HG03039 (cell line): Measurements from ENCODE around the gene TCF25.
"Not testable (repeated sequence)": the region's sequence is repeated elsewhere in the genome, so short reads cannot be mapped to it uniquely, and the experiment has no call there.

Experiments
- ATAC-seq: cut with Tn5 transposase; IDR thresholded peaks from one replicate; pipeline ENCODE4 v1.9.1; 2021; ENCODE audit warnings: mild to moderate bottlenecking, moderate library complexity; ENCODE audit not compliant: unreplicated experiment

Gene TCF25

GRCh38 chr16:89935620-89936019 lies 62.2 kb downstream of the TCF25 start:
- ATAC-seq = not testable (repeated sequence)

- no peak for ATAC-seq
These were observed 62.6 kb downstream of the TCF25 start for GRCh38 chr16:89936034-89936433.

DNA sequence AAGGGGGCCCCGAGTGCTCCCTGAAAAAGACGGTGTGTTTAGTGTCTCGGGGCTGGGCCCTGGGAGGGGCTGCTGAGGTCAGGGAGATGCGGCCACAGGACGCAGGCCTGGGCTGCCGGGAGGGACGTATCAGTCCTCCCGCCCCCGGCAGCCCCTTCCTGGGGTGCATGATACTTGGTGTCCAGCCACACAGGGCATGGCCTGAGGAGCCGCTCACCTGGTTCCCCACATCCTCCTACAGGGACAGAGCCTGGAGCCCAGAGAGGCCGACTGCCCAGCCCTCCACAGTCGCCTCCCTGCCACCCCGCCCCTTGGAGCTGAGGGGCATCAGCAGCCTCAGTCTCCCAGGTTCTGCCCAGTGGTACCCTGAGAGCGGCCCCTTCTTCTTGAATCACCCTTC lies 63.1 kb downstream of the TCF25 start:
- ATAC-seq = no peak

- ATAC-seq = no peak
These were observed 63.6 kb downstream of the TCF25 start for GRCh38 chr16:89936981-89937380.

- ATAC-seq = no peak
These were observed 64.9 kb downstream of the TCF25 start for GRCh38 chr16:89938175-89938885.

DNA sequence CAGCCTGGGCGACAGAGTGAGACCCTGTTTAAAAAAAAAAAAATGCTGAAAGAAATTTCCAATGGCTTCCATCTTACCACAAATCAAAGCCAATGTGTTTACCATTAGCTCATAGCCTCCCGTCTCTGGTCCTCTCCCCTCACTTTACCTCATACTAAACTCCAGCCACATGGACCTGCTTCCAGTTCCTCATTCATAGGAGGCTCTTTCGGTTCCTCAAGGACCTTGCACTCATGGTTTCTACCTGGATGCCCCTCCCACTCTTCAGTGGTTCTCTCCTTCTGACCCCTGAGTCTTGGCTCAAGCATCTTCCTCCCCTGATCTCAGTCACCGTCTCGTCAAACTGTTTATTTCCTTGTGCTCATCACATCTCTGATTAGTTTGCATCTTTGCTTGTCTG lies 71.4 kb downstream of the TCF25 start:
- ATAC-seq = no peak

DNA sequence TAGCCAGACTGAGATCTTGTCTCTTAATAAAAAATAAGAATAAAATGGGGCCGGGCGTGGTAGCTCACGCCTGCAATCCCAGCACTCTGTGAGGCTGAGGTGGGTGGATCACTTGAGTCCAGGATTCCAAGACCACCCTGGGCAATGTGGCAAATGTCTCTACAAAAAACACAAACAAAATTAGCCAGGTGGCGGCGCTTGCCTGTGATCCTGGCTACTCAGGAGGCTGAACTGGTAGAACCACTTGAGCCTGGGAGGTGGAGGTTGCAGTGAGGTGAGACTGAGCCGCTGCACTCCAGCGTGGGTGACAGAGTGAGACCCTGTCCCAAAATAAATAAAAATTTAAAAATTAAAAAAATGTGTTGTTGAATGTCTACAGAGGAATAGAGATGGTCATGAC lies 72.3 kb downstream of the TCF25 start:
- ATAC-seq = no peak

DNA sequence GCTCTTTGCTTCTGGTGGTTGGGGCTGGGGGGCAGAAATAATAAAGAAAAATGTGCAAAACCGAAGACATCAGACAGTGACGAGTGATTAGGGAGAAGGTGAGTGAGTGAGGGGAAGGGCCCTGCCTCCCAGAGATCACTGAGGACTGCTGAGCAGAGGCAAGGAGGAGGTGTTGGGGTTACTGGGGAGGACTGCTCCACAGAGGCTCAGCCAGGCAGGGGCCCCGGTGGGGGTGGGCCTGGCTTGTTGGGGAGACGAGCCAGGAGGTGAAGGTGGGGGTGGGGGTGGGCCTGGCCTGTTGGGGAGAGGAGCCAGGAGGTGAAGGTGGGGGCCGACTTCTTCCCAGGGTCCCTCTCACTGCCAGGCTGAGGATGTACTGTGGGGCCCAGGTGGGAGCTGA lies 73.1 kb downstream of the TCF25 start:
- ATAC-seq = no peak

- ATAC-seq = no peak
These were observed 75.8 kb downstream of the TCF25 start for GRCh38 chr16:89949121-89949742.

- no peak for ATAC-seq
These were observed 76.4 kb downstream of the TCF25 start for GRCh38 chr16:89949756-89950155.

GRCh38 chr16:89951509-89951908 lies 78.1 kb downstream of the TCF25 start:
- ATAC-seq = no peak

DNA sequence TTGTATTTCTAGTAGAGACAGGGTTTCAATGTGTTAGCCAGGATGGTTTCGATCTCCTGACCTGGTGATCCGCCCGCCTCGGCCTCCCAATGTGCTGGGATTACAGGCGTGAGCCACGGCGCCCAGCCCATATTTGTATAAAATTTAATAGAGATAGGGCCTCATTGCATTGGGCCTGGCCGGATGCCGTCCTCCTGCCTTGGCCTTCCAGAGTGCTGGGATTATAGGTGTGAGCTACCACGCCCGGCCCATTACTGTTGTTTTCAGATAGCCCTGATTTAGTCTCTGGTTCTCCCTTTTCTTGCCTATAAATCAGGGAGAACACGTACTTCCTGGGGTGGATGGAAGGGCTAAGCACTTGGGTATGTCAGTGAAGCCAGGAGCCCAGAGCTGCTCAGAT lies 78.7 kb downstream of the TCF25 start:
- ATAC-seq = no peak

DNA sequence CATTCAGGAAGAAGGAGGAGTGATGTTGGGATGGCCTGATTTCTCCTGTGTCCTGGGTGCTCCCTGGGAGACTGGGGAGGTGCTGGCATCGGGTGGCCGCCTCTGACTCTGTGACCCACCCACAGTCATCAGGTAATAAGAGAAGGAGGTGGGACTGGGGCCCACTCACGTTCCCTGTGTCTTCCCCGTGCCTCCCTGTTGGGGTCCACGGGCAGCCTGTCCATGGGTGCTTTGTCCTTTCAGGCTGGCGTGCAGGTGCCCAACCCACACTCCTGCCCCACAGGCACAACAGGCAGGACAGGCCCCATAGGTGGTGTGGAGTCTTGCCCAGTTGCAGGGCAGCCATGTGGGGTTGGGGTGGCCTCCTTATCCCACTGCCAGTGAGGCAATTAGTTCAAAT lies 79.2 kb downstream of the TCF25 start:
- ATAC-seq = no peak

- ATAC-seq = no peak
These were observed 80.4 kb downstream of the TCF25 start for GRCh38 chr16:89953671-89954406.

- no peak for ATAC-seq
These were observed 81.1 kb downstream of the TCF25 start for GRCh38 chr16:89954462-89954861.

GRCh38 chr16:89955001-89955685 lies 81.8 kb downstream of the TCF25 start:
- ATAC-seq = no peak

DNA sequence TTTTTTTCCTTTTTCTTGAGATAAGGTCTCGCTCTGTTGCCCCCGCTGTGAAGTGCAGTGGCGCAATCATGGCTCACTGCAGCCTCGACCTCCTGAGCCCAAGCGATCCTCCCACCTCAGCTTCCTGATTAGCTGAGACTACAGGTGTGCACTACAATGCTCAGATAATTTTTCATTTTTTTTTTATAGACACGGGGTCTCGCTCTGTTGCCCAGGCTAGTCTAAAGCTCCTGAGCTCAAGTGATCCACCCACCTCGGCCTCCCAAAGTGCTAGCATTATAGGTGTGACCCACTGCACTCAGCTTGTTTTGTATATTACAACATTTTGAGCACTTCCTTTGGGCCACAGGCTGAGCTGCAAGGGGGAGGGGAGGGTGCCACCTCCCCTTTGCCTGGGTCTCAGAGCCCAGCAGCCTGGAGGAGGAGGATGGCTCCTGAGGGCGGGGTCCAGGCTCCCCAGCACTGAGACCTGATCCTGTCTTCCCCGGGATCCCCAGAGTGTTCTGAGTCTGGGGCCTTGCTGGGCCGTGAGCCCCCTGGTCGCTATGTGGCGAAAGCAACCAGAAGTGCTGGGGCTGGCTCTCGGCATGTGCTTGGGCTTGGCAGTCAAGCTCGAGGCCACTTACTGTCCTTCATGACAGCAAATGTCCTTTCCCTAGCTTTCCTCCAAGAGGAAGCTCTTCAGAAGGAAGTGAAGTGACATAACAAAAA lies 83.3 kb downstream of the TCF25 start:
- ATAC-seq = no peak

DNA sequence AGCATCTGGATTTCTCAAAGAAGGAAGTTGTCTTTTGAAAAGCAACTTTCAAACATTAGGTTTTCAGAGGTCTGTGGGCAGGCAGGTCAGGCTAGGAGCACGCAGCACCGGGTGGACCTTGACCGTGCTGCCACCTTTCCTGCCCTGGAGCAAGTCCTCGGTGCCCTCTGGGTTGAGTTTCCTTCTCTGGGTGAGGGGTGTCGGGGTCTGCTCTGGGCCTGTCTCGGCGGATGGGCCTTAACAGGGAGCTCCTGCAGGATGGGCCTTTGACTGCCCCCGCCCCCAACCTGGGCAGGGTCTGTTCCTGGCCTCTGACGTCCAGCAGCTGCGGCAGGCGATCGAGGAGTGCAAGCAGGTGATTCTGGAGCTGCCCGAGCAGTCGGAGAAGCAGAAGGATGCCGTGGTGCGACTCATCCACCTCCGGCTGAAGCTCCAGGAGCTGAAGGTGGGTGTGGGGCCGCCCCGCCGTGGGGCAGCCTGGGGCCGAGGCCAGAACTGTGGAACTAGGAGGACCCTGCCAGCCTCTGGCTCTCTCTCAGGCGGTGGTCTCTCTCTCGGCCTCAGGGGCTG lies 83.9 kb downstream of the TCF25 start:
- no peak for ATAC-seq

DNA sequence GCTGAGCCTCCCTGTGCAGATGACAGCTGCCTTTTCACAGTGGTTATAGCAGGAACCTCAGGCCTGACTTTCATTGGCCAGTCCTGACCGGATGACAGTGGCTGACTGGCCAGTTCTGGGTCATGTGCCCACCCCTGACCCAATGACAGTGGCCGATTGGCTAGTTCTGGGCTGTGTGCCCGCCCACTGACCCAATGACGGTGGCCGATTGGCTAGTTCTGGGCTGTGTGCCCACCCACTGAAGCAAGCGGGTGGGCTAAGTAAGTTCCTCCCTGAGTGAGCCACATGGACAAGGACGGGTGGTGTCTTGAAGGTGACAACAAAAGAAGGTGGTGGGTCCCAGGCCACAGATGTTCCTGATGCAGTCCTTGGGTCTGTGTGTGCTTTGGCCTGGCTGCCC lies 84.7 kb downstream of the TCF25 start:
- ATAC-seq = no peak

GRCh38 chr16:89958596-89958995 lies 85.2 kb downstream of the TCF25 start:
- ATAC-seq = no peak

DNA sequence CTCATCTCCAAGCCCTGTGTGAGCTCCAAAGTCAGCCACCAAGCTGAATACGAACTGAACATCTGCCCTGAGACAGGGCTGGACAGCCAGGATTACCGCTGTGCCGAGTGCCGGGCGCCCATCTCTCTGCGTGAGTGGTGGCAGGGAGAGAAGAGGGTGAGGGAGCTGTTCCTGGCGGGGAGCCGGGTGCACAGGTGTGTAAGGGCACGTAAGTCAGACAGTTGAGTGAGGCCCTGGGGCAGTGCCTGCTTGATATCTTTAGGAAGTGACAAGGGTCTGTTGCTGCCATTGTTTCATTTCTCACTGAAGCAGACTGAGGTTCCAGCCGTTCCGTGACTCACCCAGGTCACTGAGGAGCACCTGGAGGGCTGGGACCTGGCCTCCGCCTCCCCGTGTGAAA lies 87.6 kb downstream of the TCF25 start:
- no peak for ATAC-seq
